GM12874 (cell line): ENCODE results near the gene IL17C.

ENCODE experiments used
- CTCF ChIP-seq: IDR thresholded peaks from 2 replicates; pipeline ENCODE4 v1.5.1; 2011; ENCODE audit warnings: low read depth, mild to moderate bottlenecking, control low read depth, low read length, moderate library complexity; ENCODE audit not compliant: insufficient read depth

The IL17C gene

GRCh38 chr16:88677721-88678120 lies 39.3 kb downstream of the IL17C start:
- no peak for TF ChIP-seq CTCF

- TF ChIP-seq CTCF, result no peak
Observed at GRCh38 chr16:88678224-88678979, 40.0 kb downstream of the IL17C start.

- no peak for TF ChIP-seq CTCF
Observed at GRCh38 chr16:88680554-88681083, 42.2 kb downstream of the IL17C start.

GRCh38 chr16:88681084-88681680 lies 42.8 kb downstream of the IL17C start:
- TF ChIP-seq CTCF, result peak; percentile 78

- no peak for TF ChIP-seq CTCF
Observed at GRCh38 chr16:88681709-88682451, 43.5 kb downstream of the IL17C start.

- no peak for TF ChIP-seq CTCF
Observed at GRCh38 chr16:88684569-88685155, 46.3 kb downstream of the IL17C start.
